ENCODE data around the gene SMARCC2. TPM values are rescaled to one million over a fixed set of nuclear protein-coding genes. Genes with fewer than 3 reads are reported as not detected.

The SMARCC2 gene
- total RNA-seq, 1 donor from 2014 or later = 33.7 TPM

DNA sequence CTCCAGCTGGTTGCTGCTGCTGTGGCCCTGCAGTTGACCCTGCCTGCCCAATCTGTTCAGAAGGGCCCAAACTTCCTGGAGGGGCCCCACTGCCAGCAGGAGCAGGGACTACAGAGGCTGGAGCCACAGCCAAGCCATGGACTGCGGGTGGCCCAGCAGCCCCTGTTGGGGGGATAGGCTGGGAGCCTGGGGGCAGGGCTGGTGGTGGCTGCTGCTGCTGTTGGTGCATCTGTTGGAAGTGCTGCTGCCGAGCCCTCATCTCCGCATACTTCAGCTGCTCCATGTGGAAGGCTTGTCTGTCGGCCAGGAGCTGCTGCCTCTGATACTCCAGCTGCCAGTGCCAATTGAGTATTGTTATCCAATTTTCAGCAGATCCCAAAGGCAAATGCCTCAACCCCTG, 23.9 kb downstream of the SMARCC2 start:
- Histone ChIP-seq H3K36me3 (ENCODE audit: control insufficient read depth, insufficient read depth, low read length) (peaks cover 5% of the 10 kb centered on the region), H3K4me3 (ENCODE audit: low read depth, low read length) (no peak overlapping the region)
- TF ChIP-seq, protein P1, sequence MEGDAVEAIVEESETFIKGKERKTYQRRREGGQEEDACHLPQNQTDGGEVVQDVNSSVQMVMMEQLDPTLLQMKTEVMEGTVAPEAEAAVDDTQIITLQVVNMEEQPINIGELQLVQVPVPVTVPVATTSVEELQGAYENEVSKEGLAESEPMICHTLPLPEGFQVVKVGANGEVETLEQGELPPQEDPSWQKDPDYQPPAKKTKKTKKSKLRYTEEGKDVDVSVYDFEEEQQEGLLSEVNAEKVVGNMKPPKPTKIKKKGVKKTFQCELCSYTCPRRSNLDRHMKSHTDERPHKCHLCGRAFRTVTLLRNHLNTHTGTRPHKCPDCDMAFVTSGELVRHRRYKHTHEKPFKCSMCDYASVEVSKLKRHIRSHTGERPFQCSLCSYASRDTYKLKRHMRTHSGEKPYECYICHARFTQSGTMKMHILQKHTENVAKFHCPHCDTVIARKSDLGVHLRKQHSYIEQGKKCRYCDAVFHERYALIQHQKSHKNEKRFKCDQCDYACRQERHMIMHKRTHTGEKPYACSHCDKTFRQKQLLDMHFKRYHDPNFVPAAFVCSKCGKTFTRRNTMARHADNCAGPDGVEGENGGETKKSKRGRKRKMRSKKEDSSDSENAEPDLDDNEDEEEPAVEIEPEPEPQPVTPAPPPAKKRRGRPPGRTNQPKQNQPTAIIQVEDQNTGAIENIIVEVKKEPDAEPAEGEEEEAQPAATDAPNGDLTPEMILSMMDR (IDR thresholded peaks at IDR 0.05; ENCODE audit: insufficient read depth, low read length, poor library complexity, severe bottlenecking) = no peak

GRCh38 chr12:56164345-56164729, 24.9 kb downstream of the SMARCC2 start:
- H3K4me3 ChIP-seq (ENCODE audit: low read depth, low read length) = no peak overlapping the region
- no peaks in the 10 kb centered on the region for H3K27me3 ChIP-seq (ENCODE audit: control insufficient read depth, insufficient read depth, low read length)
- TF ChIP-seq, protein P1 (IDR thresholded peaks at IDR 0.05; ENCODE audit: insufficient read depth, low read length, poor library complexity, severe bottlenecking) = no peak
- H3K36me3 ChIP-seq (ENCODE audit: control insufficient read depth, insufficient read depth, low read length) = peaks cover 6% of the 10 kb centered on the region
- DNase-seq (ENCODE audit: low read depth) = no peak

More for the DNA sequence above, 23.9 kb downstream of the SMARCC2 start:
- no peaks in the 10 kb centered on the region for H3K27me3 ChIP-seq (ENCODE audit: control insufficient read depth, insufficient read depth, low read length)
- no peak for DNase-seq (ENCODE audit: low read depth)

DNA sequence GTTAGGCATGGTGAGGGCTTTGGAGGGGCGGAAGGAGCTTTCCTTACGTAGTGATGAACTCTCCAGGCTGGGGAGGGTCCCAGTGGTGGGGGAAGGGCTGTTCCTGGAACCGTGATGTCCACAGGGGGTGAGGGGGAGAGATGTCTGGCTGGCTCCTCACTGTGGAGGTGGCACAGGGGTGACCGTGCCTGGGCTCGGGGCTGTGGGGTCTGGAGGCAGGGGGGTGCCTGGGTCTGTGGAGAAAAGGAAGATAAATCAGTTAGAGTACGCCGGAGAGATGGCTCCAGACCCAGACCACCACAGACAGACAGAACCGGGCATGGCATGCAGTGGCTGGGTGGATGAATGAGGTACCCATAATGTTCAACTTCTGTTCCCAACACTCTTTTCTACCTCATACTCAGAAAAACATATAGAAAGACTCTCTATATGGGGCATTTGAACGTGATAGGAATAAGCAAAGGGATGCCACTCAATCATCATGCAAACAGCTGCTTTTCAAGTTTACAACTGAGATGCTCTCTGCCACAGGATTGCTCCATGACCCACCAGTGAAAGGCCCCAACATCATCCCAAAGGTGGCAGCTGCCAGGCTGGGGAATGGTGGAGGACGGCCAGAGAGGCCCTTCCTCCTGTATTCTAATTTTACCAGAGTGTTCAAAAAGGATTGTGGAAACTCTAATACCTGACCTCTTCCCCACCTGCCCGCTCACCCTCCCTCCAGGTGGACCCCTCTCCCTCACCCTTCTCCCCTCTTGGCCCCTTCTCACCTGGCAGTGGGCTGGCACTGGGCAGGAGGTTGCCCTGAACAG, 25.5 kb downstream of the SMARCC2 start:
- TF ChIP-seq, protein P1 (IDR thresholded peaks at IDR 0.05; ENCODE audit: insufficient read depth, low read length, poor library complexity, severe bottlenecking) = no peak
- H3K36me3 ChIP-seq (ENCODE audit: control insufficient read depth, insufficient read depth, low read length) = peaks cover 6% of the 10 kb centered on the region
- H3K4me3 ChIP-seq (ENCODE audit: low read depth, low read length) = no peak overlapping the region
- no peak for DNase-seq (ENCODE audit: low read depth)
- H3K27me3 ChIP-seq (ENCODE audit: control insufficient read depth, insufficient read depth, low read length) = no peaks in the 10 kb centered on the region

DNA sequence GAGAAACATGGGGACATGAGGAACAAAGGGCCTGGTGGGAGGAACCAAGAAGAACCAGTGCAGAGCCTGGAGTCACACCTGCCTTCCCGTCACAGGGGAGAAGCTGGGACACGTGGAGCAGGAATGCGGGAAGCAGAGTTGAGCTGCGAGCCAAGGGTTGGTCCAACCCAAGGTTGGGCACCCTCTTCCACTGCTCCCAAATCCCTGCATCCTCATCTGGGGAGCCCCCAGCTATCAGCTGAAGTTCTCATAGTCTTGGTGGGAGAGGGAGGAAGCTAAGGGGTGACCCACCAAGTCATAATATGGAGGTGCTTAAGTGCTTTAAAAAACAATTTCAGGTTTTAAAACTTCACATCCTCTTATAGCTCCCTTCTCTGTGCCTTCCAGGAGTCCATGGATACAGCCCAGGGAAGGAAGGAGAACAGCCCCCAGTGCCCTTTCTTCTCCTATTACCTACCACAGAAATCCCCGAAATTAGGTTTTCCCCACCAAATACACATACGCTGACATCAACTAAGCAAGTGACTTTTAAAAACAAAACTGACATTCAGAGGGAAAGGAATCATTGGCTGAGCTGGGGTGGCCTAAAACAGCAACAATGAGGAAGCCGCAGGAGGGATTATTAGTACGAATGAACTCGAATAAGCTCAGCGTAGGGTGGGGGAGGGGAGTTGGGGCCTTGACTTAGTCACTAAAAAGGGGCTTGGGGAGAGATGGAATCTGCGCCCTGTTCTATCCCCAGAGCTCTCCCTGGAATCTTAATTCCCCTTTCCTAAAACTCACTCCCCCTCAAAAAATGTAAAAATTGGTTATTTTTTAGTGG, 26.6 kb downstream of the SMARCC2 start:
- peaks cover 6% of the 10 kb centered on the region for H3K36me3 ChIP-seq (ENCODE audit: control insufficient read depth, insufficient read depth, low read length)
- TF ChIP-seq, protein P1 (IDR thresholded peaks at IDR 0.05; ENCODE audit: insufficient read depth, low read length, poor library complexity, severe bottlenecking) = no peak
- DNase-seq (ENCODE audit: low read depth) = no peak
- H3K4me3 ChIP-seq (ENCODE audit: low read depth, low read length) = no peak overlapping the region
- H3K27me3 ChIP-seq (ENCODE audit: control insufficient read depth, insufficient read depth, low read length) = no peaks in the 10 kb centered on the region

DNA sequence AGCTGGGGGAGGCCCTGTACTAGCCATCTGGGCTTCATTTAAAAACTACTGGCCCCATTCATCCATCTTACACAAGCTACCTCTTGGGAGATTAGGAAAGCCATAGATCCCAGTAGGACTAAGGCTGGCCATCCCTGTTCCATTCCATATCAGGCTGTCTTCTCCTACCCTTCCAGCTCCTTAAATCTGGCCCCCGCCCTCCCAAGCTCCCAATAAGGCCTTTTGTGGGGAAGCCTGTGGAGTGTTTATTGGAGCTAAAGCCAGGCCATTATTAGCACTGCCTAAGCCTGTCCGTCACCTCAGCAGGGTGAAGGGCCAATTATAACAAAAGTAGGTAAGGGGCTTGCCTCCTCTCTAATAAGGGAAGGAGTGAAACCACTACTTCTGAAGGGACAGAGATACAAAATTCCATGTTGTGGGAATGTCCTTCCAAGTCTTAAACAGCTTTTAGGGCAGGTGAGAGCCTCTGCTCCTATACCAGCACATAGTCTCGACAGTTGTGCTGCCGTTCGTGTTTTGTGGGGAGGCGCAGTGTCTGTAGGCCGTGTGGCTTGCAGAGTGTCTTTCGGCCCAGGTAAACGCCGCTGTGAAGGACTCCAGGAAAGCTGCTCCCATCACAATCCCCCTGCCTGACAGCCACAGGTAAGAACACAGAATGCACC, 27.5 kb downstream of the SMARCC2 start:
- no peaks in the 10 kb centered on the region for H3K27me3 ChIP-seq (ENCODE audit: control insufficient read depth, insufficient read depth, low read length)
- H3K4me3 ChIP-seq (ENCODE audit: low read depth, low read length) = no peak overlapping the region
- DNase-seq (ENCODE audit: low read depth) = no peak
- TF ChIP-seq, protein P1 (IDR thresholded peaks at IDR 0.05; ENCODE audit: insufficient read depth, low read length, poor library complexity, severe bottlenecking) = no peak
- peaks cover 6% of the 10 kb centered on the region for H3K36me3 ChIP-seq (ENCODE audit: control insufficient read depth, insufficient read depth, low read length)
